ENCODE results near the gene PPP1R1C.

GRCh38 chr2:182006595-182007341, 21.1 kb downstream of the PPP1R1C start:
- TF ChIP-seq POLR2AphosphoS5 (IDR thresholded peaks at IDR 0.05; ENCODE audit: low read depth, low read length) (no peak), TAF1 (IDR thresholded peaks at IDR 0.05; ENCODE audit: borderline replicate concordance, low read depth, low read length) (no peak)

All from GM12892 (cell line).